ENCODE measurements around the gene ING5. TPM values are rescaled to one million over a fixed set of nuclear protein-coding genes. Genes with fewer than 3 reads are reported as not detected.
"Not testable (repeated sequence)": the region's sequence is repeated elsewhere in the genome, so short reads cannot be mapped to it uniquely, and the experiment has no call there.

Gene ING5
- 30.5 TPM for polyA plus RNA-seq (2012; ENCODE audit: missing spikeins)

DNA sequence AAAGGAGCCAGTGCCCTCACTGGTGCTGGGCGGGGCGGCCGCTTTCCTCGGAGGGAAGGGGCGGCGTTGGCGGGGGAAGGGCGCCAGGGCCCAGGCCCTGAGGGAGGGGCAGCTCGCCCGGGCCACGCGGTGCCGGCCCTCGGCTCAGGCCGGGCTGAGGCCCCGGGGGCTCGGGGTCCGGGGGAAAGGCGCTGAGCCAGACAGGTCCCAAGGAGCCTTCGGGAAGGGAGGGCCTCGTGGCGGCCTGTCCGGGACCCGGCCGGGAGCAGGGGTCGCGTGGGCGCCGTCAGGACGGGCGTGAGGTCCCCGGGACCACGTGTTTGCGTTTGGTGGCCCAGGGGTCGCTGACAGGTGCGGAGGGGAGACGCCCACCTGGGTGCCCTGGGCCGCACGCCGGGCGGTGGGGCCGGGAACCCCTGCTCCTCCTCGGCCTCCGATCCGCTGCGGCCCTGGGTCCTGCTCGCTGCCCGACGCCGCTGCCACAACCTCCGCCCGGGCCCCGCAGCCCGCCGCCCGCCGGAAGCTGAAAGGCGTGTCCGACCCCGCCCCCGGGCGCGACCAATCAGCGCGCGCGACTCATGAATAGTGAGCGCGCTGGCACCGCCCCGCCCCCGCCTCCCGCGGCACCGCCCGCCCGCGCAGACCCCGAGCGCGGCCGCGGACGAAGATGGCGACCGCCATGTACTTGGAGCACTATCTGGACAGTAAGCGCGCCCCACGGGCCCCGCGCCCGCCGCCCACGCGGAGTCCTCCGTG is at the start of gene ING5:
TSS of gene ING5 (plus strand) at position 641 of the 756 bp plus-strand sequence. CDS start at position 668, 27 bp downstream.
- DNase-seq (ENCODE audit: insufficient read length) (peak; percentile 77), FAIRE-seq (peak; percentile 91)
- TF ChIP-seq POLR2A (IDR thresholded peaks at IDR 0.05; ENCODE audit: low read depth, low read length) (peak; percentile 84), TAF1 (IDR thresholded peaks at IDR 0.05; ENCODE audit: borderline replicate concordance, low read depth, low read length) (no peak; the same call in 1 of the 2 replicates), POLR2AphosphoS5 (IDR thresholded peaks at IDR 0.05; ENCODE audit: low read depth, low read length) (peak; percentile 89)

DNA sequence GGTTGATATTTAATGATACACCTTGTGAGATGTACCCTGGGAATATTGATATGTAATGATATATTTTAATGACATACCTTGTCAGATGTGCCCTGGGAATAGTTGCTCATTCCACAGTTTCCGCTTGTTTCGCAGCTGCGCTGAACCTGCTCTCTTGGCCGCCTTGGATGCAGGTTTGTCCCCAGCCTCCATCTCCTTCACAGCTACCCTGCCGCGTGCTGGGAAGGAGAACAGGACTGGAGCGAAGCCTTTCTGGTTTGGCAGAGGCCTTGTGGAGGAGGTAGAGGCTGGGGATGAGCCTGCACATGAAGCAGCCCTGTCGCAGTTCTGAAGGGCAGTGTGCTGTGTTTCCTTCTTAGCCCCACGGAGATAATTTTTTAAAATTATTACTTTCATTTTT is 49.7 kb upstream of the ING5 start:
- TF ChIP-seq POLR2A (IDR thresholded peaks at IDR 0.05; ENCODE audit: low read depth, low read length): no peak
- no peak for TF ChIP-seq TAF1 (IDR thresholded peaks at IDR 0.05; ENCODE audit: borderline replicate concordance, low read depth, low read length)
- no peak for TF ChIP-seq POLR2AphosphoS5 (IDR thresholded peaks at IDR 0.05; ENCODE audit: low read depth, low read length)
- FAIRE-seq: no peak
- DNase-seq (ENCODE audit: insufficient read length): no peak

DNA sequence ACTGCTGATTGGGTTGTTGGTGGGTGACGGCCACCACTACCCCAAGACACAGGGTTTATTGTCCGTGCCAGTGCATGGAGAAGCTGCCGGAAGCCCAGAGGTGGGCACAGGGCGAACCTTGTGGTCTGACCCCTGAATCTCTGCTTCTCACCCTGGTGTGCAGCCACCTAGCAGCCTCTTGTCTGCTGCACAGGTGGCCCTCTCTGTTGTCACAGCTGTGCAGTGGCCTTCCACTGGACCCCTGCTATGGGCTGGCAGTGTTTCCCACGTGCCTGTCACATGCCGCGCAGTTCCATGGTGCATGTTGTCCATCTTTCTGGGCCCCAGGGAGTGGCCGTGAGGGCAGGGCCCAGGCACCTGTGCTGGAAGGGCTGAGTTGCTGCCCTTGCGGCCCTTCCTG is 49.1 kb upstream of the ING5 start:
- FAIRE-seq (no peak), DNase-seq (ENCODE audit: insufficient read length) (no peak)
- no peak for TF ChIP-seq POLR2AphosphoS5 (IDR thresholded peaks at IDR 0.05; ENCODE audit: low read depth, low read length)
- no peak for TF ChIP-seq POLR2A (IDR thresholded peaks at IDR 0.05; ENCODE audit: low read depth, low read length)
- TF ChIP-seq TAF1 (IDR thresholded peaks at IDR 0.05; ENCODE audit: borderline replicate concordance, low read depth, low read length): no peak

DNA sequence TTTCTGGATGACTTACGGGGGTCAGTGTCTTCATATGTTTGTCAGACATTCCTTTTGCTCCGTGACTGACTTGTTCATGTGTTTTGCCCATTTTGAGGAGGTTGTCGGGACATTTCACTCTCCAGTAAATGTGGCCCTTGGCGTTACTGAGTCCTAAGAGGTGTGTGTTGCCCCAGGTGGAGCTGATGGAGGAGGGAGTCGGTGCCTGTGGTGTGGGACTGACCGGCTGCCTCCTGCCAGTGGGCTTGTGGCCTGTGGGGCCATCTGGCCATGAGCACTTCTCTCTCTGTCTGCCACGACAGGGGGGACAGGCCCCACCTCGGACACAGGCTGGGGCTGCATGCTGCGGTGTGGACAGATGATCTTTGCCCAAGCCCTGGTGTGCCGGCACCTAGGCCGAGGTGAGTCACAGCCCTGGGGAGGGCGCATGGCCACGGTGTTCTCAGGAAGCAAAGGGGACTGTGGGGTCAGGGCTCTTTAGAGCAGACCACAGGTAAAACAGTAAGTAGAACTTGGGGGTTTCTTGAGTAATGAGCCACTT is 48.6 kb upstream of the ING5 start:
- DNase-seq (ENCODE audit: insufficient read length) (no peak), FAIRE-seq (no peak)
- TF ChIP-seq POLR2AphosphoS5 (IDR thresholded peaks at IDR 0.05; ENCODE audit: low read depth, low read length) (no peak), POLR2A (IDR thresholded peaks at IDR 0.05; ENCODE audit: low read depth, low read length) (no peak), TAF1 (IDR thresholded peaks at IDR 0.05; ENCODE audit: borderline replicate concordance, low read depth, low read length) (no peak)

DNA sequence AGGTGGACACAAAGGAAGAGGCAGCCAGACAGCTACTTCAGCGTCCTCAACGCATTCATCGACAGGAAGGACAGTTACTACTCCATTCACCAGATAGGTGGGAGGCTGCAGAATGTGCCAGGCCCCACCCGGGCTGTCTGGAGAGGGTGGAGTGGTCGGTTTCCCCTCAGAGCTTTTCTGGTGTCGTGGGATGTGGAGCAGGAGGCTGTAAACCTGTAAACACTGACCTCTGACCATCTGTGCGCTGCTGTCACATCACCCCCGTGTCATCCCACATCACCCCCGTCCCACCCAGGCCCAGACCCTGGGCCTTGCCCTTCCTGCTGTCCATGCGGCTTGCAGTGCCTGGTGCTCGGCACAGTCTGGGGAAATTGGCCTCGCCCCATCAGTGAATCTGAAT is 47.3 kb upstream of the ING5 start:
- DNase-seq (ENCODE audit: insufficient read length) (no peak), FAIRE-seq (no peak)
- no peak for TF ChIP-seq POLR2A (IDR thresholded peaks at IDR 0.05; ENCODE audit: low read depth, low read length)

DNA sequence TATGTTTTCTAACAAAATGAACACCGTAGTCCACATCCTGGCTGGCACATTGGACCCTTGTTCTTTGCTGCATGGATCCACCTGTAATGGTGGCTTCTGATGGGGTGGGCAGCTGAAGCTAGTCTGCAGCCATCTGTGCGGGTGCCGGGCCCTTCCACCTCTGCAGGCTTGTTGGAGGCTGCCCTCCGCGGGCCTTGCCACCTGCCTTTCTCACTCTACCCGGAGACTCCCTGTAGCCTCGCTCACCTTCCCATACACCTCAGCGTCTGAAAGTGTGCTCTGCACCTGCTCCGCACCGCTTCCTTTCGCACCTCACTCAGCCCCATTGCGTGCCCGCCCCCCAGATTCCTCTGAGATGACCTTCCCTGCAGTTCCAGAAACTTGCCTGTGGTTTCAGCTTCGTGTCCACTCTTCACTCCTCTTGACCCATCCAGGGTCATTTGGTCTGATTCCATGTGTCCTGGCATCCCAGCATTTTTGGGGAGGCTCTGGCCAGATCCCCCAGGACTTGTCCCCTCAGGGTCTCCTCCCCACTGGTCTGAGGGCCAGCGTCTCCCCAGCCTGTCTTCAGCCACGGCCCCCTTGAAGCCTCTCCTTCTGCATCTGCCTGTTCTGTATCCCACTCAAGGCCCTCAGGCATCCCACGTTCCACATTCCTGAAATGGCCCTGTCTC is 46.2 kb upstream of the ING5 start:
- no peak for TF ChIP-seq POLR2A (IDR thresholded peaks at IDR 0.05; ENCODE audit: low read depth, low read length)
- no peak for FAIRE-seq
- no peak for DNase-seq (ENCODE audit: insufficient read length)

DNA sequence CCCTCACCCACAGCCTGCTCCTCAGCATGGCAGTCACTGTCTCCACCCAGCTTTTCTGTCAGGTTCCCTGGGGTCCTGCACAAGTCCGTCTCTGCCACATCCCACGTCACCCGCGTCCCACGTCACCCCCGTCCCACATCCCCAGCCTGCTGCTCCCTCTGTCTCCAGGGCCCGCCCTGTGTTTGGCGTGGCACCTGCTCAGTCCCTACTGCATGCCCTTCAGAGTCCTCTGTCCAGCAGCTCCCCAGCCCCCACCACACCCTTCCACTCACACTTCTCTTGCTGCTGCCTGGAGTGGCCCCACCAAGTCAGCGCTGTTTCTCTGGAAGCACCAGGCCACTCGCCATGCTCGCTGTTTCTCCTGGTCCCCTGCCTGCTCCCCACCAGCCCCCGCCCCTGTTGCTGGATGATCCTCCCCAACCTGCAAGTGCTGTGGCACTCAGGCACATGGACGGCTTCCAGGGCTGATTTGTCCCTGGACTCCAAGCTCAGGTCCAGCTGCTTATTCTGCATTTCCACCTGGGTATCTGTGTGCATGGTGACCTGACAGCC is 45.6 kb upstream of the ING5 start:
- TF ChIP-seq TAF1 (IDR thresholded peaks at IDR 0.05; ENCODE audit: borderline replicate concordance, low read depth, low read length) (no peak), POLR2A (IDR thresholded peaks at IDR 0.05; ENCODE audit: low read depth, low read length) (no peak), POLR2AphosphoS5 (IDR thresholded peaks at IDR 0.05; ENCODE audit: low read depth, low read length) (no peak)
- no peak for FAIRE-seq
- no peak for DNase-seq (ENCODE audit: insufficient read length)

DNA sequence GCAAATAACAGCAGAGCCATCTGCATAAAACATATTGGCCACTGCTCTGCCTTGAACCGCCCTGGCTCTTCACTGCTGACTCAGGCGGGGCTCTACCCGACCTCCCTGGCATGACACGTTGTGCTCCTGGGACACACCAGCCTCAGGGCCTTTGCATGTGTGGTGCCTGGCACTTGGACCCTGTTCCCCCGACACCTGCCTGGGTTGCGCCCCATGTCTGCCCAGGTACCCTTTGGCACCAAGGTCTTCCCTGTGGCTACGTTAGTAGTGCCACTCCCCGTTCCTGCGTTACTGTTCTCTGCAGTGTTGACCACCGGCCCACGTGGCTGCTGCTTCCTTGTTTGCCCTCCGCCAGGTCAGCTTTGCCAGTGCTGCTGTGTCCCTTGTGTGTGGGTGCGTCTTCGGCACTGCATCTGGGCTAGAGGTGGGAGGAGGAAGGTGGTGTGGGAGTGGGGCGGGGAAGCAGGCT is 44.0 kb upstream of the ING5 start:
- no peak for TF ChIP-seq TAF1 (IDR thresholded peaks at IDR 0.05; ENCODE audit: borderline replicate concordance, low read depth, low read length)
- no peak for TF ChIP-seq POLR2AphosphoS5 (IDR thresholded peaks at IDR 0.05; ENCODE audit: low read depth, low read length)
- 0 out of 2 replicates have a peak, but pooled peaks have one; percentile 35 for TF ChIP-seq POLR2A (IDR thresholded peaks at IDR 0.05; ENCODE audit: low read depth, low read length)
- DNase-seq (ENCODE audit: insufficient read length): no peak
- FAIRE-seq: no peak

DNA sequence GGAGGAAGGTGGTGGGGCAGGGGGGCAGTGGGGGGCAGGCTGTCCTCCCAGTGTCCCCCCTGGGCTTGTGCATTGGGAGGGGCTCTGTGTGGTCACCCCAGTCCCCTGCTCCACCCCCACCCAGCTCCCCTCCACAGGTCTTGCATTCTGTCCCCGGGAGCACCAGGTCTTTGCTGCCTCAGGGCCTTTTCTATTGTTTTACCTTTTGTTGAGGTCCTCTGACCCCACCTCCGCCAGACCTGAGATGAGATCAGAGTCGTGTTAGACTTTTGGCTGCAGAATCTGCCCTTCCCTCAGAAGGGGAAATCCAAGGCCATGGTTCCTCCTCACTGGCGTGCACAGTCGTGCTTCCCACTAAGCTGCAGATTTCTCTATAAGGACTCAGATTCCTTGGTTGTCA is 43.5 kb upstream of the ING5 start:
- DNase-seq (ENCODE audit: insufficient read length) (no peak), FAIRE-seq (no peak)
- TF ChIP-seq POLR2AphosphoS5 (IDR thresholded peaks at IDR 0.05; ENCODE audit: low read depth, low read length) (no peak), POLR2A (IDR thresholded peaks at IDR 0.05; ENCODE audit: low read depth, low read length) (0 out of 2 replicates have a peak, but pooled peaks have one; percentile 7)

DNA sequence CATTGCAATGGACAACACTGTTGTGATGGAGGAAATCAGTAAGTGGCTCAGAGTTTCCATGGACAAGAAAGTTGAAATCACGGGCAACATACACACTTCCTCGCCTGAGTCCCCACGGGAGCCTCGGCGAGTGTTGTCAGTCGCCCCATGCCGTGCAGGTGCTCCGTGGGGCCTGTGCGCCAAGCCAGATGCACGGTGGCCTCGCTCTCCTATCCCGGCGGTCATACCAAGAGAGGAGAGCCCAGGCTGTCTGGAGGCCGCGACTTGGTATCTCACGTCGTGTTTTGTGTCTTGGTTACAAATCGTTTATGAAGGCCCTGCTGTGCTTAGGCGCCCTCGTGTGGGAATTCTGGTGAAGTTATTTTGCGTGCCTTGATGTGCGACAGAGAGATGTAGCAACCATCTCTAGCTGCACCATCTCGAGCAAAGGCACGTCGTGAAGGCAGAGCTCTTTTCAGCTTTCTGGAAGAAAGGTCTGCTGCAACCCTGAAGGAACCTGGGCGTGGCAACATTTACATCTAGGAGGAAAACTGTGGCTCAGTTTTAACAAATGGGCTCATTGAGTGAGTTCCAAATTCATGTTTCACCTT is 42.6 kb upstream of the ING5 start:
- TF ChIP-seq TAF1 (IDR thresholded peaks at IDR 0.05; ENCODE audit: borderline replicate concordance, low read depth, low read length): no peak
- TF ChIP-seq POLR2A (IDR thresholded peaks at IDR 0.05; ENCODE audit: low read depth, low read length): no peak
- no peak for TF ChIP-seq POLR2AphosphoS5 (IDR thresholded peaks at IDR 0.05; ENCODE audit: low read depth, low read length)
- FAIRE-seq: peak; percentile 66
- DNase-seq (ENCODE audit: insufficient read length): no peak

DNA sequence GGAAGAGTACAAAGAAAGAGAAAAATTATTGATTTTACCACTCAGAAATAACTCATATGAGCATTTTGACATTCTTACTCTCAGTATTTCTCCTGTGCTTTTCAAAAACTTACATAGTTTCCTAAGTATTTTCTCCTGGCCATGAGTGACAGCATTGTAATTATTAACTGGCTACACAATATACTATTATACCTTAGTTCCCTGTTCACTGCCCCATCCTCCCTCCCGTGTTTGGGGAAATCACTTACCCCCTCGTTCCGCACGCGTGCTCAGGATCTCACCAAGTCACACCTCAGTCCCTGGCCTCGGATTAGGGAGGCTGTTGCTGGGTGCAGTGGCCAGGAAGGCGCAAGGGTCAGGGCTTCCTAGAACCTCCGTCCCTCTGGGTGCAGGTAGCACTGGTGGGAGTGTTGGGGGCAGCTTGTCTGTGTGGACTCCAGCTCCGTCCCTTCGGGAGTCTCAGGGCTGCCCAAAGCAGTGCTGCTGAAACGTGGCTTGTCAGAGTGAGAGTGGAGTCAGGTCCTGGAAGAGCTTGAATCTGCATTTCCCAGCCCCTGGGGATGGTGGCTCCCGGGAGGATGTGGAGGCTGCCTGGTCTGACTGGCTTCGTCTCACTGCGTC is 41.1 kb upstream of the ING5 start:
- DNase-seq (ENCODE audit: insufficient read length) (no peak), FAIRE-seq (no peak)
- TF ChIP-seq POLR2AphosphoS5 (IDR thresholded peaks at IDR 0.05; ENCODE audit: low read depth, low read length) (0 out of 2 replicates have a peak, but pooled peaks have one; percentile 19), POLR2A (IDR thresholded peaks at IDR 0.05; ENCODE audit: low read depth, low read length) (no peak), TAF1 (IDR thresholded peaks at IDR 0.05; ENCODE audit: borderline replicate concordance, low read depth, low read length) (no peak)

DNA sequence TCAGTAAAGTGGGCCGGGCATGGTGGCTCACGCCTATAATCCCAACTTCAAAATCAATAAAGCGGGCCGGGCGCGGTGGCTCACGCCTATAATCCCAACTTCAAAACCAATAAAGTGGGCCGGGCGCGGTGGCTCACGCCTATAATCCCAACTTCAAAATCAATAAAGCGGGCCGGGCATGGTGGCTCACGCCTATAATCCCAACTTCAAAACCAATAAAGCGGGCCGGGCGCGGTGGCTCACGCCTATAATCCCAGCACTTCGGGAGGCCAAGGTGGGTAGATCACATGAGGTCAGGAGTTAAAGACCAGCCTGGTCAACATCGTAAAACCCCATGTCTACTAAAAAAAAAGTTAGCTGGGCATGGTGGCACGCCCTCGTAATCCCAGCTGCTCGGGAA is 39.1 kb upstream of the ING5 start:
- DNase-seq (ENCODE audit: insufficient read length); FAIRE-seq: not testable (repeated sequence)
